GM20000 (cell line): ENCODE data around the gene TRIM29.

Source experiments
- DNase-seq: peaks from one replicate; pipeline ENCODE4 v3.0.0; 2012; ENCODE audit warnings: low spot score
- TF ChIP-seq, protein P1 (sequence below): IDR thresholded peaks from 2 replicates; pipeline ENCODE4 v1.5.1; 2012; ENCODE audit warnings: mild to moderate bottlenecking, control low read depth; ENCODE audit errors: extremely low read depth, missing control alignments

TRIM29 gene

GRCh38 chr11:120134106-120134930 is 3.6 kb downstream of the TRIM29 start:
- TF ChIP-seq, protein P1, sequence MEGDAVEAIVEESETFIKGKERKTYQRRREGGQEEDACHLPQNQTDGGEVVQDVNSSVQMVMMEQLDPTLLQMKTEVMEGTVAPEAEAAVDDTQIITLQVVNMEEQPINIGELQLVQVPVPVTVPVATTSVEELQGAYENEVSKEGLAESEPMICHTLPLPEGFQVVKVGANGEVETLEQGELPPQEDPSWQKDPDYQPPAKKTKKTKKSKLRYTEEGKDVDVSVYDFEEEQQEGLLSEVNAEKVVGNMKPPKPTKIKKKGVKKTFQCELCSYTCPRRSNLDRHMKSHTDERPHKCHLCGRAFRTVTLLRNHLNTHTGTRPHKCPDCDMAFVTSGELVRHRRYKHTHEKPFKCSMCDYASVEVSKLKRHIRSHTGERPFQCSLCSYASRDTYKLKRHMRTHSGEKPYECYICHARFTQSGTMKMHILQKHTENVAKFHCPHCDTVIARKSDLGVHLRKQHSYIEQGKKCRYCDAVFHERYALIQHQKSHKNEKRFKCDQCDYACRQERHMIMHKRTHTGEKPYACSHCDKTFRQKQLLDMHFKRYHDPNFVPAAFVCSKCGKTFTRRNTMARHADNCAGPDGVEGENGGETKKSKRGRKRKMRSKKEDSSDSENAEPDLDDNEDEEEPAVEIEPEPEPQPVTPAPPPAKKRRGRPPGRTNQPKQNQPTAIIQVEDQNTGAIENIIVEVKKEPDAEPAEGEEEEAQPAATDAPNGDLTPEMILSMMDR, result no peak
- DNase-seq, result no peak

DNA sequence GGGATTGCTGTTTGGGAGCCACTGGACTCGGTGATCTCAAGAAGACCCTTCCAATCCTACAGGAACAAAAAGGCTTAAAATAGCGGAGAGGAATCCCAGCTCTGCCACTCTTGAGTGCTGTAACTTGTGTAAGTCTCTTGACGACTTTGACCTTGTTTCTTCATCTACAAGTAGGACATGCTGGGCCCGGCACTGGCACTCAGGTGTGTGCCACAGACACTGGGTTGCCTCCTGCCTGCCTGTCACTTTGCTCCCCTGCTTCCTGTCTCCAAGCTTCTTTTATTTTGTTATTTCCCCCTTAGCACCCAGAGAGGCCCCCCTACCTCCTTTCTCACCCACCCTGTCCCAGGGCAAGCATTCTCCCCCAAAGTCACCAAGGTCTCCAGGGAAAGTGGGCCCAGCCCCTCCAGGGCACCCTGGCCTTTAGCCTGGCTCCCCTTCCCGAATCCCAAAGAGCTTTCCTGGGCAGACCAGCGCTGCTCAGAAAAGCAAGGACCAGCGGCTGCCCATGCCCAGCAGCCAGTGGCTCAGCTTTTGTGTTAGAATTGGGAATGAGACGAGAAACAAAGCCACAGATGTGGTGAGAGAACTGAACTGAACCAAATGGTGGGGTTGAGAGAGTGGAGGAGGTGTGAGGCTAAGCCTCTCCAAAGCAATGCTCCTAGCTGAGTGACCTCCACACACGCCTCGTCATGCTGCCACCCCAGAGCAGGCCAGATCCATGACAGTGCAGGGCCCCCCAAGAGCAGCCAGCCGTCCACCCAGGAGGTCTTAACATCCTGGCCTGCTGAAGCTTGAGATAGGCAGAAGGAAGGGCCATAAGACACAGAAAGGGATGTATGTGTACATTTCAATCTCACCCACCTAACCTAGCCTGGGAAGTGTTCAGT is 4.5 kb downstream of the TRIM29 start:
- TF ChIP-seq, protein P1, result no peak
- no peak for DNase-seq

DNA sequence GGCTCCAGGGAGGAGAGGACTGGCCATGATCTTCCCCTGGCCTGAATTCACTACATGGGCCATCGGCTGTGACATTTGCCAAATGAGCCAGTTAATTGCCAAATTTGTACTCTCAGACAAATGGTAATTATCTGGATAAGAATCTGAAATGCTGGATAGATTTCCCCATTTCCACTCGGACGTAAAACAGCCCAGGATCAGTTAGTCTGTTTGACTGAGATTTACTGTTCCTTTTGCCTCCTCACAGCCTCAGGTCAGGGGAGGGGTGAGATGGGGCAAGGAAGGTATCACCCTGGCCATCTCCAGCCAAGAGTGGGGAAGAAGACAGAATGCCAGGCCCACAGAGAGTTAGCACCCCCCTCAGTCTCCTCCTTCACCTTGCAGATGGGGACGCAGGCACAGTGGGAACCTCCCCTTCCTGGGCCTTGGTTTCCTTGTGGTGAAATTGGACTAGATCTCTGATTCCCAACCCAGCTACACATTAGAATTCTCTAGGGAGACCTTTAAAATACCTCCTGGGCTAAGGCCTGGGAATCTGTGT is 5.2 kb downstream of the TRIM29 start:
- TF ChIP-seq, protein P1, result no peak
- no peak for DNase-seq

DNA sequence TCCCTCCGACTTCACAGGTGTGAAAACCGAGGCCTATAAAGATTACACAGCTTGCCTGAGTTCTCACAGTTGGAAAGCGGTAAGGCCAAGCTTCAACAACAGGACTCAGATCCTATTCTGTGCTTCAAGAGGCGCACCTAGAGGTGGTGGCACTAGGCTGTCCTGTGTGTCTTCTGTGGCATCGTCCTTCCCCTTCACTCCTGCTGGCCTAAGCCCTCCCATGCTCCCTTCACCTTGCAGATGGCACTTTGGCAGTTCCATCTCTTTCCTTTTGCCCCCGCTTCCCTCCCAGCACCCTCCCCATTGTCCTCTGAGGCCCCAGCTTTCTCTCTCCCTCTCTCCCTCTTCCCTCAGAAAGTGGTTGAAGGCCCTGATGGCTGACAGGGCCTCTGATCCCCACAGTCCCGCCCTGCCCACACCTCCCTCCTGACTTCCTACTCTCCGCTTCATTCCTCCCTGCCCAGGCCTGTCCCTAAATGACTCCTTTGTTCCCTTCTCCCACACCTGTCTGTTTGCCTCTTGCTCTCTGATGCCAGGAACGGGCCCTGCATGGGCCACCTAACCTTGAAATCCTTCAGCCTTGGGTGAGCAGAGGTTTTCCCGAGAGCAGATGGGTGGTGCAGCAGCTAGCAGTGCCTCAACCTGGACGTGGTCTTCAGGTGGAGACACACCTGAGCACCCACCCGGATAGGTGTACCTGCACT is 5.8 kb downstream of the TRIM29 start:
- TF ChIP-seq, protein P1, result no peak

DNA sequence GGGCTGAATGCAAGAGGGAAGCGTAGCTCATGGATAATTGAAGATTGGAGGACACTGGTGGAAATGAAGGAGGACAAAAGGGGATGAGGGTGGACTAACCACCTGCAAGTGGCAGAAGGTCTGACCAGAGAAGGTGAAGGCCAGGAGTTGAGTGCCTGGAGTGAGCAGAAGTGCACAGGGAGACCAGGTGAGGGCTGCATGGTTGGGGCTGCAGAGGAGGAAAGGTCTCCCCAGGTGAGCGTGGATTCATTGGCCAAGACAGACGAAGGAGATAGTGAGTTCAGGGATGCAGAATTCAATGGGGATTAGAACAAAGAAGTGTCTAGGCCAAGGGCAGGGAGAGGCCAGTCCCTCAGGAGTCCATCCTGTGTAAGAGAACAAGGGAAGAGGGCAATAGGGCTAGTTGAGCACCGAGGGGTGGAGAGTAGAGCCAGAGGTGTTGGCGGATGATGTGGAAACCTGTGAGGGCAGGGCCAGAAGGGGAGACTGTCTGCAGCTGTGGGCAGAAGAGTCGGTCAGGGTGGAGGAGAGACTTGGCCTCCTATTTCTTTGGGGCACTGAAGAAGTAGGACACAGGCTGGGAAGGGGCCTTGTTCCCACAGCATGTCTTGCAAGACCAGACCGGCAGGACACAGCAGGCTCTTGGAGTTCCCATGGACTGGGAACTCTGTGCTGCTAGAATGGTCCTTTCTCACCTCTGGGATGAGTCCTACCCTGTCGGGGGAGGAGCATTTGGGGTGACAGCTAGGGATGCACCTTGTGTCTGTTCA is 6.7 kb downstream of the TRIM29 start:
- no peak for DNase-seq
- TF ChIP-seq, protein P1, result no peak

More for the DNA sequence above, 5.8 kb downstream of the TRIM29 start:
- no peak for DNase-seq

- TF ChIP-seq, protein P1, result no peak
- no peak for DNase-seq
Observed at GRCh38 chr11:120130176-120130980, 7.5 kb downstream of the TRIM29 start.
